HG02798 (cell line): ENCODE data around the gene MVK.

Experiments
- ATAC-seq: cut with Tn5 transposase; IDR thresholded peaks from one replicate; pipeline ENCODE4 v1.9.1; 2021; ENCODE audit warnings: mild to moderate bottlenecking; ENCODE audit not compliant: unreplicated experiment, poor library complexity

The MVK gene

GRCh38 chr12:109605016-109605415 lies 31.4 kb downstream of the MVK start:
- no peak for ATAC-seq

GRCh38 chr12:109605599-109606228 lies 32.1 kb downstream of the MVK start:
- ATAC-seq: no peak

- no peak for ATAC-seq
These were observed 32.9 kb downstream of the MVK start for GRCh38 chr12:109606320-109607028.

GRCh38 chr12:109607618-109608017 lies 34.0 kb downstream of the MVK start:
- ATAC-seq: no peak

DNA sequence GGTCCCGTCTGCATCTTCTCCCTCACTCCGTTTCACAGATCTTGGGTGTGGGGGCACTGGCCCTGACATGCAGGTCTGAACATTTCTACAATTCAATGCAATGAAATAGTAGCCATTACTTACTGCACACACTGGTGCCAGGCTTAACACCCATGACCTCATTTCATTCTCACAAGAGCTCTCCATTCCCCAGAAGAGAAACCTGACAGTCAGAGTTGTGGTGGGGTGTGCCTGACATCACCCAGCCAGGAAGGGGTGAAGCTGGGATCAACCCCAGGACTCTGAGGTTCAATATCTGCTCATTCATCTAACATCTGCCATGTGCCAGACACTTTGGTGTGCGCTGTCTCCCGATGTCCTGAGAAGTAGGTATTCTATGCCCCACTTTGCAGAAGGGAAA lies 34.7 kb downstream of the MVK start:
- no peak for ATAC-seq

GRCh38 chr12:109608793-109609192 lies 35.2 kb downstream of the MVK start:
- no peak for ATAC-seq

DNA sequence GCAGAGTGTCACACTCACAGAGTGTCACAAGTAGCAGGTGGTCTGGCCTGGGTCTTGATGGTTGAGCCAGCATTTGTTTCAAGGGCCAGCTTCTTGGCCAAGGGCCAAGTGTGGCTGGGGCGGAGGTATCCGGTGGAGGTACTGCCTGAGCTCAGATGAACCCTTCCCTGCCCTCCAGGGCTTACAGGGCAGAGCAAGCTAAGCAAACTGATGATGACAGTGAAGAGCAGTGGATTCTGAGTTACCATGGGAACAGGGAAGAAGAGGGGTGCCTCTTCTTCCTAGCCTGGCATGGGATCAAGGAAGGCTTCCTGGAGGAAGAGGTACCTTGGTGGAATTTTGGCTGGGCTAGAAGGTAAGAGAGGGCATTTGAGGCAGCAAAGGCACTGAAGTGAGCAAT lies 35.7 kb downstream of the MVK start:
- ATAC-seq: no peak

DNA sequence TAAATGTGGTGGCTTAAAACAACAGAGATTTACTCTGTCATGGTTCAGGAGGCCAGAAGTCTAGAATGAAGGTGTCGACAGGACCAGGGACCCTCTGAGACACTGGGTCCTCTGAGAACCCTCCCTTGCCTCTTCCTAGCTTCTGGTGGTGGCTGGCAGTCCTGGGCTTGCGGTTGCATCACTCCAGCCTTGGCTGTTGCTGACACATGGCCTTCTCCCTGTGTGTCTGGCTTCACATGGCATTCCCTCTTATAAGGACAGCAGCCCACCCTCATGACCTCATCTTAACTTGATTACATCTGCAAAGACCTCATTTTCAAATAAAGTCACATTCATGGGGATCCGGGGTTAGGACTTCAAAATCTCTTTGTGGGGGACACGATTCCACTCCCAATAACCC lies 36.9 kb downstream of the MVK start:
- no peak for ATAC-seq

- no peak for ATAC-seq
These were observed 37.6 kb downstream of the MVK start for GRCh38 chr12:109611223-109611622.

GRCh38 chr12:109612003-109612402 lies 38.4 kb downstream of the MVK start:
- ATAC-seq: no peak

GRCh38 chr12:109612975-109613502 lies 39.4 kb downstream of the MVK start:
- no peak for ATAC-seq

- no peak for ATAC-seq
These were observed 40.3 kb downstream of the MVK start for GRCh38 chr12:109613649-109614455.

DNA sequence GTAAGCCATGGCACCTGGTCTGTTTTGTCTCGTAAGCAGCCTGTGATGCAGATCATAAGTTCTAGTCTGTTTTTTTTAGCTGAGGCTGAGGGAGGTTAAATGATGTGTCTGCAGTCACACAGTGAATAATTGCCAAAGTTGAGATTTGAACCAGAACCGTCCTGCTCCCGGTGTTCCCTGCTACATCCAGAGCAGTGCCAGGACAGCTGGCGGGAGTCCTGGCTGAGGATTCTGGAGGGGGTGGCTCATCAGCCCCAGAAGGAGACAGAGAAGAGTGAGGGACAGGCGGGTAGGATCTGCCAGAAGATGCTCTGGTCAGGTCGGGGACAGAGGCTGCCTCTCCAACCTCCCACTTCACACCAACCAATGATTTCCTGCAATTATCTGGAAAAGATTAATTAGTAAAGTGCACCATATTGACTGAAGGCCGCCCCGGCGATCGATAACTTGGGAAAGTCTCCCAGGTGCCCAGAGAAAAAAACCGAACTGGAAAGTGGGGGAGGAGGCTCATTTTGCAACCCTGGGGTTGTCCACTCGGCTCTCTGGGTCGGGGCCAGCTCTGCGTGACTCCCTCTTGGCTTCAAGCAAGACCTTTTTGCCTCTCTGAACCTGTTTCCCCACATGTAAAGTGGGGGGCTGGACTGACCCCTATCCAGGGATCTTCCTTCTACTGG lies 42.1 kb downstream of the MVK start:
- no peak for ATAC-seq

DNA sequence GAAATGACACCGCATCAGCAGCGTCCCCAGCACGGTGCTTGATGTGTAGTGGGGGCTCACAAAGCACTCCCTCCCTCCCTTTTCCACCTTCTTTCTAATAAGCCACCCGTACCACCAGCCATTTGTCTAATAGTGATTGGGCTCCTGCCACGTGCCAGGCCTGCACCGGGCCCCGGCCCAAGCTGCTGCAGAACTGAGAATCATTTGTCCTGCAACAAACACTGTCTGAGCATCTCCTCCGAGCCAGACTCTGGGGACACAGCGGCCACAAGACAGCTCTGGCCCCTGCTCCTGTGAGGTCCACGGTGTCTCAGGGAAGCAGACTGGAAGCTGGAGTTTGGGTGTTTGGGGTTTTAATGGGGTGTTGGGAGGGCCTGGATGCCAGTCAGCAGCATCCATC lies 43.9 kb downstream of the MVK start:
- no peak for ATAC-seq

- no peak for ATAC-seq
These were observed 44.5 kb downstream of the MVK start for GRCh38 chr12:109618082-109618481.

GRCh38 chr12:109619002-109619604 lies 45.5 kb downstream of the MVK start:
- ATAC-seq: no peak

- no peak for ATAC-seq
These were observed 47.7 kb downstream of the MVK start for GRCh38 chr12:109621211-109621694.

- no peak for ATAC-seq
These were observed 48.3 kb downstream of the MVK start for GRCh38 chr12:109621901-109622364.

DNA sequence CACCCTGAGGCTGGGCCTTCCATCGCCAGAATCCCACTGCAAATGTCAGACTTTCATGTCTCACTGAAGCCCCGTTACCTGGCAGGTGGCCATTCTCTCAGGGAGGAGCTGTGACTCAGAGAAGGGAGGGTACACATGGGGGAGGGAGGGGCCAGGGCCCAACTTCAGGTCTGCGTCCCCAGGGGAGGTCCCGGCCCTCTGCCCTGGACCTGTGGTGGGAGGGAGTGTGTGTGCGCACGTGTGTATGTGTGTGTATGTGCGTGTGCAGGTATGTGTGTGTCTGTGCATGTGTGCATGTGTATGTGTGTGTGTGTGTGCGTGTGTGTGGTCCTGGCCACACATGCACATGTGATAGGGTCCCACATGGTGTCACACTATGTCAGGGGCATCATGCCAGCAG lies 50.9 kb downstream of the MVK start:
- no peak for ATAC-seq

DNA sequence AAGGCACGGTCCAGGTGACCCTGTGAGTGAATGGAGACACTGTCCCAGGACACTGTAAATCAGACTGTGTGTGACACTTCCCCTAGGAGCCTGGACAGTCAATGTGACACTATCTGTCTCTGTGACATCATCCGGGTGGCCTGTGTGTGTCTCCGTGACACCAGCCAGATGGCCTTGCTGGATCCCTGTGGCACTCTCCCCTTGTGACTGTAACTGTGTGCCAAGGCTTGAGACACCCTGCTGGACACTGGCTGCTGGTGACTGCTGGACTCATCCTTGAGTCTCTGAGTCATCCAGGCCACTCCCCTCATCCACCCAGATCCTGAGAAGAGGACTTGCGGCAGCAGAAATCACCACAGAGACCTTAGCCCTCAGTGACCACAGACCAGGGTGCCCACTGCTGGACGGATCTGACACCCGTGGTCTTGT lies 51.6 kb downstream of the MVK start:
- no peak for ATAC-seq
